Measurements from ENCODE around the gene ZMYND8. TPM values are rescaled to one million over a fixed set of nuclear protein-coding genes. Genes with fewer than 3 reads are reported as not detected.

The ZMYND8 gene
- total RNA-seq, 1 experiment from 2014 or later: 53.1 TPM

GRCh38 chr20:47275548-47275947, 81.0 kb downstream of the ZMYND8 start:
- intact Hi-C loops (cut with micrococcal nuclease; ENCODE audit: unreplicated experiment): loop anchor here (2.0 kb wide), 1 partner anchor 43 kb away; no protein-coding TSS in a partner anchor
- CTCF ChIA-PET: interaction anchor here (0.6 to 6.3 kb wide), 7 partner anchors 30 to 1931 kb away, joined by 3 to 346 read pairs (median 5); partner anchors contain the start of gene ZMYND8
- no TSS peak for BruUV-seq (replicated peaks)

GRCh38 chr20:47274401-47275108, 81.9 kb downstream of the ZMYND8 start:
- intact Hi-C loops (cut with micrococcal nuclease; ENCODE audit: unreplicated experiment): loop anchor here (1.0 to 2.0 kb wide), 2 partner anchors 44 to 86 kb away; no protein-coding TSS in a partner anchor
- TF ChIP-seq CTCF (IDR thresholded peaks at IDR 0.05; ENCODE audit: unreplicated experiment): no peak
- no peaks in the 10 kb centered on the region for H3K9me3 Mint-ChIP-seq (ENCODE audit: low read depth, unreplicated experiment)
- H3K27ac Mint-ChIP-seq (ENCODE audit: unreplicated experiment): peak overlapping the region; percentile 90
- H3K27me3 Mint-ChIP-seq (ENCODE audit: unreplicated experiment): no peaks in the 10 kb centered on the region
- BruUV-seq (replicated peaks): TSS peak; percentile 72
- no peak overlapping the region for H3K4me3 Mint-ChIP-seq (ENCODE audit: low read depth, unreplicated experiment)
- CTCF ChIA-PET: interaction anchor here (0.6 to 6.3 kb wide), 26 partner anchors 8 to 528 kb away, joined by 3 to 346 read pairs (median 5); partner anchors contain the start of gene ZMYND8
- DNase-seq: peak; percentile 48
- peaks cover 57% of the 10 kb centered on the region for H3K4me1 Mint-ChIP-seq (ENCODE audit: low read depth, unreplicated experiment)
- peaks cover 74% of the 10 kb centered on the region for H3K36me3 Mint-ChIP-seq (ENCODE audit: insufficient read depth, unreplicated experiment)

More at GRCh38 chr20:47275548-47275947, 81.0 kb downstream of the ZMYND8 start:
- Mint-ChIP-seq H3K27ac (ENCODE audit: unreplicated experiment) (no peak overlapping the region), H3K4me1 (ENCODE audit: low read depth, unreplicated experiment) (peaks cover 57% of the 10 kb centered on the region), H3K4me3 (ENCODE audit: low read depth, unreplicated experiment) (no peak overlapping the region), H3K27me3 (ENCODE audit: unreplicated experiment) (no peaks in the 10 kb centered on the region), H3K36me3 (ENCODE audit: insufficient read depth, unreplicated experiment) (peaks cover 76% of the 10 kb centered on the region), H3K9me3 (ENCODE audit: low read depth, unreplicated experiment) (no peaks in the 10 kb centered on the region)
- no peak for TF ChIP-seq CTCF (IDR thresholded peaks at IDR 0.05; ENCODE audit: unreplicated experiment)
- DNase-seq: no peak

- peak overlapping the region; percentile 90 for H3K27ac Mint-ChIP-seq (ENCODE audit: unreplicated experiment)
- H3K4me3 Mint-ChIP-seq (ENCODE audit: low read depth, unreplicated experiment): no peak overlapping the region
- DNase-seq: no peak
- H3K9me3 Mint-ChIP-seq (ENCODE audit: low read depth, unreplicated experiment): no peaks in the 10 kb centered on the region
- no peaks in the 10 kb centered on the region for H3K27me3 Mint-ChIP-seq (ENCODE audit: unreplicated experiment)
- H3K36me3 Mint-ChIP-seq (ENCODE audit: insufficient read depth, unreplicated experiment): peaks cover 68% of the 10 kb centered on the region
- no peak for TF ChIP-seq CTCF (IDR thresholded peaks at IDR 0.05; ENCODE audit: unreplicated experiment)
- H3K4me1 Mint-ChIP-seq (ENCODE audit: low read depth, unreplicated experiment): peaks cover 49% of the 10 kb centered on the region
- intact Hi-C loops (cut with micrococcal nuclease; ENCODE audit: unreplicated experiment): loop anchor here (1.0 to 2.0 kb wide), 4 partner anchors 45 to 347 kb away; no protein-coding TSS in a partner anchor
- BruUV-seq (replicated peaks): no TSS peak
- CTCF ChIA-PET: interaction anchor here (0.6 to 6.3 kb wide), 29 partner anchors 7 to 527 kb away, joined by 3 to 346 read pairs (median 4); partner anchors contain the start of gene ZMYND8
Measured at GRCh38 chr20:47273591-47274235, 82.8 kb downstream of the ZMYND8 start.

GRCh38 chr20:47272893-47273590, 83.5 kb downstream of the ZMYND8 start:
- peak; percentile 82 for DNase-seq
- CTCF ChIA-PET: interaction anchor here (0.6 to 6.3 kb wide), 15 partner anchors 9 to 521 kb away, joined by 3 to 346 read pairs (median 8); partner anchors contain the start of gene ZMYND8
- BruUV-seq (replicated peaks): no TSS peak

More at GRCh38 chr20:47272893-47273590, 83.5 kb downstream of the ZMYND8 start:
- Mint-ChIP-seq H3K36me3 (ENCODE audit: insufficient read depth, unreplicated experiment) (peaks cover 64% of the 10 kb centered on the region), H3K4me3 (ENCODE audit: low read depth, unreplicated experiment) (no peak overlapping the region), H3K4me1 (ENCODE audit: low read depth, unreplicated experiment) (peaks cover 42% of the 10 kb centered on the region), H3K27me3 (ENCODE audit: unreplicated experiment) (no peaks in the 10 kb centered on the region), H3K9me3 (ENCODE audit: low read depth, unreplicated experiment) (no peaks in the 10 kb centered on the region), H3K27ac (ENCODE audit: unreplicated experiment) (peak overlapping the region; percentile 90)
- intact Hi-C loops (cut with micrococcal nuclease; ENCODE audit: unreplicated experiment): loop anchor here (1.0 to 2.0 kb wide), 3 partner anchors 77 to 348 kb away; no protein-coding TSS in a partner anchor
- peak; percentile 92 for TF ChIP-seq CTCF (IDR thresholded peaks at IDR 0.05; ENCODE audit: unreplicated experiment)
